Activated CD4-positive, alpha-beta T cell treated with anti-CD3 and anti-CD28 coated beads, Interleukin-10, Interleukin-2, amounts not matched to agents 100 ng/mL and 50 ng/mL, durations not matched to agents 16 hours and 8 hours (primary cell): ENCODE results near the gene MOB3B.
A peak's percentile ranks its signal among the peaks of the same experiment; 100 is the strongest.
"Not testable (repeated sequence)": the region's sequence is repeated elsewhere in the genome, so short reads cannot be mapped to it uniquely, and the experiment has no call there.

ENCODE experiments used
- DNase-seq: peaks from one replicate; pipeline ENCODE4 v3.0.0-alpha.2; 2020

The MOB3B gene

GRCh38 chr9:27472195-27472594, 57.4 kb downstream of the MOB3B start:
- no peak for DNase-seq

- DNase-seq = no peak
Measured at GRCh38 chr9:27471789-27472188, 57.8 kb downstream of the MOB3B start.

- no peak for DNase-seq
Measured at GRCh38 chr9:27471366-27471765, 58.2 kb downstream of the MOB3B start.

- no peak for DNase-seq
Measured at GRCh38 chr9:27470291-27470856, 59.2 kb downstream of the MOB3B start.

- no peak for DNase-seq
Measured at GRCh38 chr9:27469550-27469949, 60.1 kb downstream of the MOB3B start.

- DNase-seq = no peak
Measured at GRCh38 chr9:27468462-27469110, 61.0 kb downstream of the MOB3B start.

- DNase-seq = peak; percentile 28
Measured at GRCh38 chr9:27468000-27468399, 61.6 kb downstream of the MOB3B start.

- no peak for DNase-seq
Measured at GRCh38 chr9:27467486-27467885, 62.1 kb downstream of the MOB3B start.

- not testable (repeated sequence) for DNase-seq
Measured at GRCh38 chr9:27466516-27466915, 63.1 kb downstream of the MOB3B start.

- not testable (repeated sequence) for DNase-seq
Measured at GRCh38 chr9:27464950-27465349, 64.7 kb downstream of the MOB3B start.

GRCh38 chr9:27462846-27463245, 66.8 kb downstream of the MOB3B start:
- DNase-seq = no peak

GRCh38 chr9:27462434-27462833, 67.2 kb downstream of the MOB3B start:
- no peak for DNase-seq

- peak; percentile 13 for DNase-seq
Measured at GRCh38 chr9:27460226-27461023, 69.2 kb downstream of the MOB3B start.

GRCh38 chr9:27457445-27457844, 72.2 kb downstream of the MOB3B start:
- DNase-seq = no peak

- no peak for DNase-seq
Measured at GRCh38 chr9:27453860-27454553, 75.6 kb downstream of the MOB3B start.

GRCh38 chr9:27451207-27451797, 78.3 kb downstream of the MOB3B start:
- no peak for DNase-seq

GRCh38 chr9:27450752-27451151, 78.9 kb downstream of the MOB3B start:
- DNase-seq = no peak

GRCh38 chr9:27448356-27448755, 81.3 kb downstream of the MOB3B start:
- DNase-seq = not testable (repeated sequence)

- no peak for DNase-seq
Measured at GRCh38 chr9:27447031-27447683, 82.5 kb downstream of the MOB3B start.

GRCh38 chr9:27445688-27446087, 83.9 kb downstream of the MOB3B start:
- no peak for DNase-seq

GRCh38 chr9:27445057-27445595, 84.5 kb downstream of the MOB3B start:
- no peak for DNase-seq

- DNase-seq = no peak
Measured at GRCh38 chr9:27442464-27442863, 87.2 kb downstream of the MOB3B start.
